NCI-H748 (cell line): ENCODE measurements around the gene SLC50A1.

Experiments used
- DNase-seq: peaks from one replicate; lab custom pipeline; 2025; ENCODE audit not compliant: unreplicated experiment; lab: John Stamatoyannopoulos, UW

Gene SLC50A1

GRCh38 chr1:155182052-155182550 lies 46.4 kb downstream of the SLC50A1 start:
- DNase-seq, result no peak

- no peak for DNase-seq
Measured at GRCh38 chr1:155183775-155184221, 48.1 kb downstream of the SLC50A1 start.

- no peak for DNase-seq
Measured at GRCh38 chr1:155184351-155184811, 48.7 kb downstream of the SLC50A1 start.

- no peak for DNase-seq
Measured at GRCh38 chr1:155184835-155185782, 49.5 kb downstream of the SLC50A1 start.

GRCh38 chr1:155185783-155186066 lies 50.1 kb downstream of the SLC50A1 start:
- no peak for DNase-seq

- DNase-seq, result no peak
Measured at GRCh38 chr1:155186067-155186793, 50.6 kb downstream of the SLC50A1 start.

GRCh38 chr1:155186794-155187455 lies 51.3 kb downstream of the SLC50A1 start:
- no peak for DNase-seq

GRCh38 chr1:155187456-155187891 lies 51.8 kb downstream of the SLC50A1 start:
- no peak for DNase-seq

- no peak for DNase-seq
Measured at GRCh38 chr1:155188268-155188667, 52.6 kb downstream of the SLC50A1 start.
